NCI-H2171 treated with DMSO at 0.1 percent for 48 hours (cell line): ENCODE measurements around the gene GBF1.
A peak's percentile ranks its signal among the peaks of the same experiment; 100 is the strongest.
"Not testable (repeated sequence)": the region's sequence is repeated elsewhere in the genome, so short reads cannot be mapped to it uniquely, and the experiment has no call there.

Experiments
- DNase-seq: peaks from one replicate; lab custom pipeline; 2025; lab: John Stamatoyannopoulos, UW

The GBF1 gene

GRCh38 chr10:102301332-102301731 lies 56.0 kb downstream of the GBF1 start:
- not testable (repeated sequence) for DNase-seq

GRCh38 chr10:102302611-102303010 lies 57.3 kb downstream of the GBF1 start:
- no peak for DNase-seq

- DNase-seq = no peak
These were observed 60.7 kb downstream of the GBF1 start for GRCh38 chr10:102306006-102306405.

- DNase-seq = no peak
These were observed 61.4 kb downstream of the GBF1 start for GRCh38 chr10:102306710-102307109.

GRCh38 chr10:102308318-102308717 lies 63.0 kb downstream of the GBF1 start:
- not testable (repeated sequence) for DNase-seq

- DNase-seq = no peak
These were observed 63.9 kb downstream of the GBF1 start for GRCh38 chr10:102309236-102309635.

GRCh38 chr10:102309916-102310315 lies 64.6 kb downstream of the GBF1 start:
- DNase-seq = no peak

- DNase-seq = no peak
These were observed 65.2 kb downstream of the GBF1 start for GRCh38 chr10:102310361-102311024.

- no peak for DNase-seq
These were observed 65.7 kb downstream of the GBF1 start for GRCh38 chr10:102311025-102311420.

- DNase-seq = no peak
These were observed 67.4 kb downstream of the GBF1 start for GRCh38 chr10:102312683-102313082.

- DNase-seq = no peak
These were observed 68.0 kb downstream of the GBF1 start for GRCh38 chr10:102313221-102313896.

- no peak for DNase-seq
These were observed 69.5 kb downstream of the GBF1 start for GRCh38 chr10:102314801-102315200.

GRCh38 chr10:102316421-102316820 lies 71.1 kb downstream of the GBF1 start:
- no peak for DNase-seq

GRCh38 chr10:102322914-102323313 lies 77.6 kb downstream of the GBF1 start:
- DNase-seq = no peak

- DNase-seq = no peak
These were observed 78.7 kb downstream of the GBF1 start for GRCh38 chr10:102324061-102324460.

- no peak for DNase-seq
These were observed 80.7 kb downstream of the GBF1 start for GRCh38 chr10:102326031-102326430.

- no peak for DNase-seq
These were observed 81.7 kb downstream of the GBF1 start for GRCh38 chr10:102327002-102327401.

GRCh38 chr10:102327641-102328040 lies 82.3 kb downstream of the GBF1 start:
- no peak for DNase-seq

GRCh38 chr10:102332772-102333171 lies 87.4 kb downstream of the GBF1 start:
- no peak for DNase-seq

- DNase-seq = no peak
These were observed 88.8 kb downstream of the GBF1 start for GRCh38 chr10:102334101-102334500.

- DNase-seq = no peak
These were observed 89.9 kb downstream of the GBF1 start for GRCh38 chr10:102335184-102335583.

GRCh38 chr10:102341038-102341688 lies 95.8 kb downstream of the GBF1 start:
- no peak for DNase-seq

- DNase-seq = peak; percentile 27
These were observed 97.1 kb downstream of the GBF1 start for GRCh38 chr10:102342458-102342857.
